Motor neuron (in vitro differentiated cells): ENCODE measurements around the gene AVPR1B. TPM values are rescaled to one million over a fixed set of nuclear protein-coding genes. Genes with fewer than 3 reads are reported as not detected.

Experiments
- ATAC-seq, 8 experiments: fragments of 200-7000 bp; cut with Tn5 transposase; replicated peaks in 6 of 8; 2 replicates each; pipeline ENCODE4 v1.8.0; 2021; ENCODE audit warnings: mild to moderate bottlenecking in 8 of 8, moderate library complexity in 8 of 8
- H3K27ac ChIP-seq, 2 donors: fragments of 250-450 bp; sonication (Bioruptor Pico); 2 replicates each; pipeline ENCODE4 v1.9.0; 2021; ENCODE audit warnings: antibody characterized with exemption in 2 of 2, mild to moderate bottlenecking in 2 of 2, moderate library complexity in 1 of 2
- H3K4me1 ChIP-seq, 2 donors: fragments of 250-450 bp; sonication (Bioruptor Pico); replicated peaks in 1 of 2; 2 replicates each; pipeline ENCODE4 v1.6.1; 2021; ENCODE audit warnings: antibody characterized with exemption in 2 of 2, mild to moderate bottlenecking in 2 of 2, moderate library complexity in 1 of 2
- H3K4me3 ChIP-seq, 5 donors: fragments of 250-450 bp; sonication (Bioruptor Pico); 2 replicates each; pipeline ENCODE4 v1.9.0; 2021; ENCODE audit warnings: antibody characterized with exemption in 5 of 5, mild to moderate bottlenecking in 5 of 5, moderate library complexity in 4 of 5
- WGBS, 10 experiments: fragments of 450-650 bp; shearing (Covaris generic); methylation state at CpG; one replicate each; pipeline ENCODE4 v1.0.0; 2022; 5-methylcytosine and 5-hydroxymethylcytosine counted together
- in situ Hi-C, 9 experiments: fragments of 400-800 bp; cut with MboI; loops; one replicate each; pipeline ENCODE4 v1.15.0; 2021; ENCODE audit warnings: low sequenced_read_pairs in 9 of 9, low pct_unique_long_range_greater_than_20kb in 2 of 9; ENCODE audit not compliant: unreplicated experiment in 9 of 9
- total RNA-seq, 8 experiments: library from RNA; unstranded; fragments of 300-600 nt; gene quantifications; 2 replicates each; pipeline versions ENCODE4 v1.2.3 to v1.2.4, GENCODE V29; 2022

Gene AVPR1B, protein sequence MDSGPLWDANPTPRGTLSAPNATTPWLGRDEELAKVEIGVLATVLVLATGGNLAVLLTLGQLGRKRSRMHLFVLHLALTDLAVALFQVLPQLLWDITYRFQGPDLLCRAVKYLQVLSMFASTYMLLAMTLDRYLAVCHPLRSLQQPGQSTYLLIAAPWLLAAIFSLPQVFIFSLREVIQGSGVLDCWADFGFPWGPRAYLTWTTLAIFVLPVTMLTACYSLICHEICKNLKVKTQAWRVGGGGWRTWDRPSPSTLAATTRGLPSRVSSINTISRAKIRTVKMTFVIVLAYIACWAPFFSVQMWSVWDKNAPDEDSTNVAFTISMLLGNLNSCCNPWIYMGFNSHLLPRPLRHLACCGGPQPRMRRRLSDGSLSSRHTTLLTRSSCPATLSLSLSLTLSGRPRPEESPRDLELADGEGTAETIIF
- total RNA-seq = 1 to 10 TPM in 1 of 8 experiments, under 1 TPM in 5, not detected in 2; 0.05 to 1.3 (median 0.21) TPM

DNA sequence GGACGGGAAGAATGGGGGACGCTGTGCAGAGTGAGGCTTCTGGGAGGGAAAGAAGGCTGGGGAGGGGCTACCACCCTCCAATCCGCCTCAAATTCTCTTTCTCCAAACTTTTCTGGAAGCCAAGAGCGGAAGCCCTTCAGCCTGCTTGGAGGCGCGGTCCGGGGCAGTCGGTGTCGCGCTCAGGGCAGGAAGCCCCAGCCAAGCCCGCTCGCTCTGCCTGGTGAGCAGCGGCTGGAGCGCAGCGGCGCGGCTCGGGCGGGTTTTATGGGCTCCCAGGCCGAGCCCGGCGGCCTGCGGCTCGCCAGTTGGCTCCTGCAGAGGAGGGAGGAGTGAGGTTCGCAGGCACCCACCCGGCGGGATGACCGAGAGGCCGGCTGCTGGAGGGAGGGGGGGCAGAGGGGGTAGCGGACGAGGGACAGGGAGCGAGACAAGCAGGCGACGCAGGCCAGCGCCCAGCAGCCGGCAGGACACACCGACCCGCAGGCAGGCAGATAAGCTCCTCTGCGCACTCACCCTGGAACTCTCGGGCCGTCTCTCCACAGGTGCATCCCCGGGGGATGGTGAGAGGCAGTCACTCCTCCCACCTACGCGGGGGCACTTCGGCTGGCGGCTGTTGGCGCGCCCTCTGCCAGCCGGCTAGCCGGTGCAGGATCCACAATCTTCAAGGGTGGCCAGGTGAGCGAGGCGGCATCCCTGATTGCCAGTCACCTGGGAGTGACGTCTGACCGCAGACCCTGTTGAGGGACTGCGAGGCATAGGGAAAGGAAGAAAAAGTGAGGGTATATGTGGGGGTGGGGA is at the start of gene AVPR1B:
AVPR1B (minus strand) TSS at position 238 of the 798 bp plus-strand sequence. CDS start 498 bp downstream, outside the sequence.
- H3K27ac ChIP-seq = no peak within 1 kb of the TSS
- WGBS, 10 experiments = 0 to 22% (median 2%) methylated on average over 1 to 19 of the region's 55 CpGs; no CpG with 5 or more reads in 3 of the 10 experiments
- peak; percentile 94 to 98 (median 98) for ATAC-seq
- H3K4me3 ChIP-seq = peak within 1 kb of the TSS; percentile 25 to 37 (median 32)
- in situ Hi-C loops = loop anchor here in 4 of 9 experiments (25.0 kb wide), 3 partner anchors 130 to 330 kb away; partner anchors contain the start of gene RAB29 (in 1 of the 4)
- H3K4me1 ChIP-seq = peaks cover 0 to 3% of the 10 kb centered on the region in 2 donors

DNA sequence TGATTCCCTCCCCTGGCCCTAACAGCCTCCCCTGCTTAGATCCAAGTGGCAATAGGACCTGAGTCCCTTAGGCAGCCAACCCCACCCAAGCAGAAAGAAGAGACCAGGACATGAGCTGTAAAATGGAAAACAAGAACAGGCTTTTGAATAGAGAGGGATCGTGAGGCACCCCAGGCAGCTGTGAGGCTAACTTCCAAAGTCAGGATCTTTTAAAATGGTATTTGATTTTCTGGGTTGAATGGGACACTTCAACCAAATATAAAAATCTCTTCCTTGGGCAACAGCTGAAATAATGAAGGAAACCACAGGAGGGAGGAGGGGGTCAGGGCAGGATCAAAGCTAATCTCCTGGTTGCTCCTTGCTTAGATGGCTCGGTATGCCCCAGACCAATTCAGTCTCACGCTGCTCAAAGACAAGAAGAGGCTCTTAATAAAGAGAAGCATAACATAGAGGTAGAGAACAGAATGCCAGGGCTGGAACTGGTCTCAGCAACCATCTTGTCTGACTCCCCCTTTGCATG is 28.6 kb upstream of the AVPR1B start:
- in situ Hi-C loops = no loop called here

DNA sequence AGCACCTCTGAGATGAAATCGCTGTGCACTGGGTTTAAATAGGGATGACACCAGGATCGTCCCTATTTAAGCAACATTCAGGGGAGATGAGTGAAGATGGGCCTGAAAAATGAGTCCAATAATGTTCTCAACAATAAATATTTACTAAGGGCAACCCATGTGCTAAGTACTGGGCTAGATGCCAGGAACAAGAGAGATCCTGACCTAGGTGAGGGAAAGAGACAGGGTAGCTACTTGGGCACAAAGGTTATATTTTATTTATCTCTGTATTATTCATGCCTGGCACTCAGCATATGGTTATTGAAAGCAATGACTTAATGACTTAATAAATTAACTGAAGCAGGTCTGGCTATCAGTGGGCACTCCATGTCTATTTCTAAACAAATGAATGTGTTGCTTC is 27.4 kb upstream of the AVPR1B start:
- ATAC-seq = peak in 1 of 8 experiments; percentile 10

More for the DNA sequence above, 28.6 kb upstream of the AVPR1B start:
- ATAC-seq = no peak
- Histone ChIP-seq H3K27ac (no peak overlapping the region), H3K4me1 (peaks cover 0 to 3% of the 10 kb centered on the region in 2 donors), H3K4me3 (no peak overlapping the region)
- WGBS, 10 experiments = 0 to 27% (median 15%) methylated on average over 1 to 3 of the region's 3 CpGs; no CpG with 5 or more reads in 4 of the 10 experiments

DNA sequence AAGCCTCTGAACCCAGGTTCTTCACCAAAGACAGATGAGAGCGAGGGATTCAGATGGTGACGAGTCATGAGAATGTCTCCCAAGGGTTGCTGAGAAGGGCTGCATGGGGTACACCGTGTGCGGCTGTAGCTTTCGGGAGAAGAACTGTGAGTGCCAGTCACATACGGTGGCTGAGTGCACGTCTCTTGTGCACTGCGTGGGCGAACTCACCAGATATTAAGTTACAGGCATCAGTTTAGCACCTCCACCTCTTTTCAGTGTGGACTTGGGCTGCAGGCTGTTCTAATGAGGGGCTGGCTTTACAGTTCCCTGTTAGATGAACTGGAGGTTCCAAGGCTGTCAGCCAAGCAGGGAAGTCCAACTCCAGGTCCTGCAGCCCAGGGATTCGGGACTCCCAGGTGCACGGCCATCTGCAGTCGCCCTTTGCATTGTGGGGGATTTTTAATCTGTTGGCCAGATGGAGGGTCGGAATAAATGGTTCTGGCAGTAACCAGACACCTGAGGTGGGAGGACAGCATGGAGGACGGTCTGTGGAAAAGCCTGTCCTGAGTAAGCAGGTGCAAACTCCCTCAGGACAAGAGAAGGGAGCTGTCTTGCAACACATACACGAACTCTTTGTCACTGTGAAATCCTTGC is 26.5 kb upstream of the AVPR1B start:
- WGBS, 10 experiments = 30 to 90% (median 73%) methylated on average over 1 to 11 of the region's 15 CpGs; no CpG with 5 or more reads in 2 of the 10 experiments
- in situ Hi-C loops = no loop called here
- no peak for ATAC-seq
- H3K4me1 ChIP-seq = peaks cover 0 to 3% of the 10 kb centered on the region in 2 donors
- H3K27ac ChIP-seq = no peak overlapping the region
- H3K4me3 ChIP-seq = no peak overlapping the region

More for the DNA sequence above, 27.4 kb upstream of the AVPR1B start:
- no peak overlapping the region for H3K4me3 ChIP-seq
- 0 to 100% (median 67%) methylated on average over 1 to 2 of the region's 2 CpGs; no CpG with 5 or more reads in 3 of the 10 experiments for WGBS, 10 experiments
- no peak overlapping the region for H3K27ac ChIP-seq
- in situ Hi-C loops = no loop called here
- H3K4me1 ChIP-seq = peaks cover 0 to 3% of the 10 kb centered on the region in 2 donors

DNA sequence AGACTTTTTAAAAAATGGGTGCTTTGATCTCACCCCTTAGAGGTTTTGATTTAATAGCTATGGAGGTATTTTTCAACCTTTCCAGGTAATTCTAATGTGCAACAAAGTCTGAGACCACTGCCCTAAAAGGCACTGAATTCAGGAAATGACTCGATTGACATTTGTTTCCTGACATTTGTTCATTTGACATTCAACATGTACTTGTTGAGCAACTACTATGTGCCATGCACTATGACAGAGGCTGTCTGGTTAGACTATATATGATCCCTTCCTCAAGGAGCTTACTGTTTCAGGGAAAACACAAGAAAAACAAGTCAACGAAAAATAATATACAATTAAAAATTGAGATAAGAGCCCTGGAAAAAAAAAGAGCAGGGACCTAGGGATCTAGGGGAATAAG is 25.6 kb upstream of the AVPR1B start:
- 29 to 89% (median 64%) methylated on average over 1 to 2 of the region's 2 CpGs; no CpG with 5 or more reads in 2 of the 10 experiments for WGBS, 10 experiments
- H3K4me3 ChIP-seq = no peak overlapping the region
- peaks cover 0 to 3% of the 10 kb centered on the region in 2 donors for H3K4me1 ChIP-seq
- in situ Hi-C loops = no loop called here
- ATAC-seq = no peak
- H3K27ac ChIP-seq = no peak overlapping the region

DNA sequence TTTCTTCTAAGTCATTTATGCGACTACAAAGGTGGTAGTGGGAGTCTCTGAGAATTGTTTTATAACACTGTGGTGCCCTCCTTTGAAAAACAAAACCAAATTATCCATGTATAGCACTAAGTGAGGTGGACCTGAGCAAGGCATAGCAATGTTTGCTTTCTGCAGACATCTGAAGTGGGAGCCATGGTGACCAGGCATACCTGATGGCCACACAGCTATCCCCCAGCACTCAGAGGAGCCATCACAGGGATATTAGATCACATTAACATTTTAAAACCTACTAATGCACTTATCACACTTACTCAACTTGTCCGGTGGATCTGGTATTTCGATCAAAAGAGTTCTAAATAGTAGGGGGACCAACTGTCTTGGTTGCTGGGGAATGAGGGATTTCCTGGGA is 24.8 kb upstream of the AVPR1B start:
- no peak overlapping the region for H3K4me3 ChIP-seq
- peak in 1 of 8 experiments; percentile 36 for ATAC-seq
- H3K27ac ChIP-seq = no peak overlapping the region
- in situ Hi-C loops = no loop called here
- WGBS, 10 experiments = 33 to 100% (median 72%) methylated on average over 1 to 3 of the region's 3 CpGs; no CpG with 5 or more reads in 1 of the 10 experiments
- H3K4me1 ChIP-seq = peaks cover 0 to 3% of the 10 kb centered on the region in 2 donors

DNA sequence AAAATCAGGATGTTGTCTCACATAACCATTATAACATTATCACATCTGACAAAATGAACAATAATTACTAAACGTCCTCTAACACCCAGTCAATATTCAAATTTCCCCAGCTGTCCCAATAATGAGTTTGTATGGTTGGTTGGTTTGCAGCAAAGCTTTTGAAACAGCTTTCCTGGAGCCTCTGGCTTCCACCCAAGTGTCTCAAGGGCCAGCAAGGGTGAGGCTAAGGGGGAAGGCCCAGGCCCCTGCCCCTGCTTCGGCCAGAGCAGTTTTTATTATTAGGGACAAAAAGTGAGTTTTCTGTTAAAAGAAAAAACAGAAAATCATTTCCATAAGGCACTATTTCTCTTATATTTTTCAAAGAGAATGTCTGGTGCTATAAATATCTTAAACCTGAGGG is 19.1 kb upstream of the AVPR1B start:
- no peak for ATAC-seq
- H3K27ac ChIP-seq = no peak overlapping the region
- 0 to 83% (median 27%) methylated on average over 1 to 2 of the region's 2 CpGs; no CpG with 5 or more reads in 3 of the 10 experiments for WGBS, 10 experiments
- no peak overlapping the region for H3K4me3 ChIP-seq
- in situ Hi-C loops = no loop called here
- no peaks in the 10 kb centered on the region for H3K4me1 ChIP-seq

DNA sequence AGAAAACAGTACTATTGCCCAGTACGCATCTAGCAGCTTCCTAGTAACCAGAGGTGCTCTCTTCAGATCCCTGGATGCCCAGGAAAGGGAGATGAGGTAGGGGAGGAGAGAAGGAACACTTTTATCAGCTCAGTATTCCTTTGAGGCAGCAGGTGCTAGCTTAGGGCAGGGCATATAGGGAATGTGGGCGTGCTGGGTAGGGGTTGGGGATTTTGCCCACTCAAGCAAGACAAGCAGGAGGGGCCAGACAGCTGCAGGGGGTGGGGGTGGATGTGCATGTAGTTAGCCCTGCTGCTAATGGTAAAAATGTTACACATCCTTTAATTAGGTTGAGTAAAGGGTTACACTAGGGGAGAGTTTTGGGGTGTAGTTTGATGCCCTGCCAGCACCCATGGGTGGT is 18.1 kb upstream of the AVPR1B start:
- H3K27ac ChIP-seq = no peak overlapping the region
- in situ Hi-C loops = no loop called here
- no peak for ATAC-seq
- no peak overlapping the region for H3K4me3 ChIP-seq
- WGBS, 10 experiments = 100% methylated on average over 1 of the region's 2 CpGs; no CpG with 5 or more reads in 7 of the 10 experiments
- H3K4me1 ChIP-seq = no peaks in the 10 kb centered on the region

DNA sequence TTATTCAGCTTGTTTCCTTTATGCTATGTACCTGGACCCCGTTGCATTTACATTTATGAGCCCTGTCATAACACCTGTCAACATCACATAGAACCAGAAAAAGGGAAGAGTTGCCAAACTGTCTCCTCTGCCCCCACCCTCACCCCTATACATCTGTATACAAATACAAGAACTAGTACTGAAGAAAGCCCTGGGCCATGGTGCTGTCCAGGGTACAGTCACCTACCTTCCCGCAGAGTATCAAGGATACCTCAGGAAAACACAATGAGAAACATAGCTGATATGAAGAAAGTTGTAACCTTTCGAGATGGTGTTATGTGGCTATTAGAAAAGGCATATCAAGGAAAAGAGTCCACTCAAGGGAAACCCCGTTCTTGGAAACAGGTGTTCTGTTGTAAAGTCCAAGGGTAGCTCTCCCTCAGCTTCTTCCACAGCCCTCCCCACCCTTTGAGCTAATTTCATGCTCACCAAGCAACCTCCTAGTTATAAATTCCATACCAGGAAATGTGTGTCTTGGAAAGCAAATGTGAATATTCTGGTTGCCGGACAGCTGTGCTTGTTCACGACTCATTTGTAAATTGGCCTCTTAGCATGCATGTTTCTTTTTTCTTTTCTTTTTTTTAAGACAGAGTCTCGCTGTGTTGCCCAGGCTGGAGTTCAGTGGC is 16.7 kb upstream of the AVPR1B start:
- Histone ChIP-seq H3K27ac (no peak overlapping the region), H3K4me1 (no peaks in the 10 kb centered on the region), H3K4me3 (no peak overlapping the region)
- 0 to 91% (median 60%) methylated on average over 2 to 6 of the region's 7 CpGs; no CpG with 5 or more reads in 1 of the 10 experiments for WGBS, 10 experiments
- in situ Hi-C loops = no loop called here
- peak in 3 of 8 experiments; percentile 94 to 96 (median 96) for ATAC-seq

DNA sequence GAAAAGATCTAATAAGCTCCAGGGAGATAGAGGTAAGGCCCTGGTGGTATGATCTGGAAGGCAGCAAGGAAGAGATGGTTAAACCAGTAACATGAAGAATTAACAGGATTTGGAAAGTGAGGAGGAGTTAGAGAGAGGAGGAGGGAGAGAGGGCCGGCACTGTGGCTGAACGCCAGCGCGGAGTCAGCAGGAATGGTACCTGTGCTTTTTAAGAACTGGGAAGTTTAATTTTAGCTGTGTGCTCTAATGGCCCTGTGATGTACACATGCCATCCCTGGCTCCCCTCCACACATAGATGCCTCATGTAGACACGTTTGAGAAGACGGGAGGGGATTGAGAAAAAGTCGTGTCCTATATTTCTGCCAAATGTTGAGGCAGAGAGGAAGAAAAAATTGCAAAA is 13.8 kb upstream of the AVPR1B start:
- no peaks in the 10 kb centered on the region for H3K4me1 ChIP-seq
- H3K4me3 ChIP-seq = no peak overlapping the region
- in situ Hi-C loops = no loop called here
- 54 to 100% (median 79%) methylated on average over 1 to 7 of the region's 7 CpGs; no CpG with 5 or more reads in 3 of the 10 experiments for WGBS, 10 experiments
- no peak overlapping the region for H3K27ac ChIP-seq
- ATAC-seq = no peak

DNA sequence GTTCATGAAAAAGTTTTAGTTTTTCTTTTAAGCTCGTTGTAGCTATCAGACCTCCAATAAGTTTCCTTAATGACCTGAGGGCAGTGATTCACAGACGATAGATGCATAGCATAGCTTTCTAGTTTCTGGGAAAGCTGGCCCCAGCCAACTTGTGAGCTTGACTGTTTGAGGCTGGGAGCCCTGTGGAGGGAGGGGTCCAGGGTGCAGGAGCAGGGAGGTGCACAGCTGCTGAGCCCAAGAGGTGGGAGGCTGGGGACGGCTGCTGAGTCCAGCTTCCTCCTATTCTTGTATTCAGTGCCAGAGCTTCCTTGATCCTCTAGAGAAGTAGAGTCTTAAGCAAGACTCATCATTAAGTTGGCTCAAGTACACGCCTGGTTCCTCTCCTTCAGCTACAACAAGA is 11.0 kb upstream of the AVPR1B start:
- peak in 3 of 8 experiments; percentile 63 to 98 (median 78) for ATAC-seq
- no peak overlapping the region for H3K27ac ChIP-seq
- in situ Hi-C loops = no loop called here
- 40 to 89% (median 72%) methylated on average over 1 to 4 of the region's 4 CpGs; no CpG with 5 or more reads in 1 of the 10 experiments for WGBS, 10 experiments
- no peak overlapping the region for H3K4me3 ChIP-seq
- no peaks in the 10 kb centered on the region for H3K4me1 ChIP-seq

DNA sequence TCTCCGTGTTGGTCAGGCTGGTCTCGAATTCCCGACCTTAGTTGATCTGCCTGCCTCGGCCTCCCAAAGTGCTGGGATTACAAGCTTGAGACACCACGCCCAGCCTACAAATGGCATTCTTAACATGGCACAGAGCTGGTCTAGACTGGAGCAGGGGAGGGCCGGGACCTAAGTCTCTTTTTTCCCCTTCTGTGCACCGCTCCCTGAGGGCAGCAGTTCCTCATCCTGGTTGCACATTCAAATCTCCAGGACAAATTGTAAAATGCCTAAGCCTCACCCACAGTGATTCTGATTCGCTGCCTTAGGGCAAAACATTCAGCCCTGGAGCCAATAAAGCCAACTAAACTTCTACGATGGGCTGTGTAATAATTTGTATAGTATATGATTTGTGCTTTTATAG is 10.1 kb upstream of the AVPR1B start:
- Histone ChIP-seq H3K4me3 (no peak overlapping the region), H3K4me1 (no peaks in the 10 kb centered on the region), H3K27ac (no peak overlapping the region)
- in situ Hi-C loops = no loop called here
- WGBS, 10 experiments = 63 to 95% (median 90%) methylated on average over 2 to 8 of the region's 9 CpGs; no CpG with 5 or more reads in 3 of the 10 experiments
- ATAC-seq = no peak
